NCI-H82 (cell line): Measurements from ENCODE around the gene VAV2.

Source experiments
- DNase-seq: peaks from one replicate; lab custom pipeline; 2025; lab: John Stamatoyannopoulos, UW

The VAV2 gene

DNA sequence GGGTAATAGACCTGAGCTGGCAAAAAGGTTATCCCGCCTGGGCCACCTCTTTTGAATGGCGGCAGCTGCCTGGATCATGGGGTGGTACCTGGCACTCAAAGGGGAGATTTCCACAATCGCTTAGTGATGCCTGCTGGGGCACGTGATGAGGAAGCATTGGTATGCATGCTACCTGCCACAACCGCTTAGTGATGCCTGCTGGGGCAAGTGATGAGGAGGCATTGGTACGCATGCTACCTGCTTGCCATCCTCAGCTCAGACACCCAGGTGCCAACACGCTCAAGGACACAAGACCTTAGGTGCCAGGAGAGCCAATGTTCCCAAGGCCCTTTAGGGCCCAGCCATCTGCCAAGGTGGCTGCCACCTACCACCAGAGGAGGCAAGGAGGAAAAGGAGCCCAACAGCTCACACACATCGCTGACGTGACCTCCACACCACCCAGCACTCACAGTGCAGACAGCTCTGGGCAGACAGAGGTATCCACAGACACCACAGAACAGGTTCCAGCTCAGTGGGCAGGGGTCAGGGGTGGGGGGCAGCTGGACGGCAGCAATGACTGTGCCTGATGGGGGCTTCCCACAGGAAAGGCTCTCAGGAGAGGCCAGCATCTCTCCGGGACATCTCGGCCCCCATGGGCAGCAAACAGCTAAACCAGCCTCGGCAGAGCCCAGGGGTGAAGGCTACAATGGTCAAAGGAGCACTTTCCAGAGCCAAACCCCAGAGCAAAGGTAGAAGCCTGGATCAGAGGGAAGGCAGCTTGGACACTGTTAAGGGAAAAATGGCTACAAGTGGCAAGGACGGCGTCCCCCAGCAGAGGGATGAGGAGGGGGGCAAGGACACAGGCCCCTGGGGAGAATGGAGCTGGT lies 210.9 kb downstream of the VAV2 start:
- no peak for DNase-seq

DNA sequence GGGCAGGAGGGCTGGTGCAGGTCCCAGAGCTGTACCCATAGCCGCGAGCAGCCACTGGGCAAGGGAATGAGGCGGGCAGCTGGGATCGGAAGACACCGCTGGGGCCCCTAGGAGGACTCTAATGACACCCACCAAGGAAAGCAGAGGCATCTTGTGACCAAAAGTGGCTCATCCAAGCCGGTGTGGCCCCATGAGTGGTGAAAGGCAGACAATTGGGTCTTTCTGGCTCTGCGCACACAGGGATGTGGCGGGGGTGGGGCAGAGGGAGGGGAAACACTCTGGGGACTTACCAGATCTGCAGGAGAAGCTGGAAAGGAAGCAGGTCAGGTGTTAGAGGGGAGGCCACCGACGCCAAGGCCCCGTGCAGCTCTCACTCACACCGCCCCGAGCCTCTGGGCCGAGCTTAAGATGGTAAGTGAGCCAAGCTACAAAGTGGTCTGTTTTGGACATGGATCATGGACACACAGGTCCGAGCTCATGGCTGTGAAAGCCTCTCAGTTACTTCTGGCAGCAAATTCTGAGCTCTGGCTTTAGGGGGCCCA lies 211.6 kb downstream of the VAV2 start:
- no peak for DNase-seq

DNA sequence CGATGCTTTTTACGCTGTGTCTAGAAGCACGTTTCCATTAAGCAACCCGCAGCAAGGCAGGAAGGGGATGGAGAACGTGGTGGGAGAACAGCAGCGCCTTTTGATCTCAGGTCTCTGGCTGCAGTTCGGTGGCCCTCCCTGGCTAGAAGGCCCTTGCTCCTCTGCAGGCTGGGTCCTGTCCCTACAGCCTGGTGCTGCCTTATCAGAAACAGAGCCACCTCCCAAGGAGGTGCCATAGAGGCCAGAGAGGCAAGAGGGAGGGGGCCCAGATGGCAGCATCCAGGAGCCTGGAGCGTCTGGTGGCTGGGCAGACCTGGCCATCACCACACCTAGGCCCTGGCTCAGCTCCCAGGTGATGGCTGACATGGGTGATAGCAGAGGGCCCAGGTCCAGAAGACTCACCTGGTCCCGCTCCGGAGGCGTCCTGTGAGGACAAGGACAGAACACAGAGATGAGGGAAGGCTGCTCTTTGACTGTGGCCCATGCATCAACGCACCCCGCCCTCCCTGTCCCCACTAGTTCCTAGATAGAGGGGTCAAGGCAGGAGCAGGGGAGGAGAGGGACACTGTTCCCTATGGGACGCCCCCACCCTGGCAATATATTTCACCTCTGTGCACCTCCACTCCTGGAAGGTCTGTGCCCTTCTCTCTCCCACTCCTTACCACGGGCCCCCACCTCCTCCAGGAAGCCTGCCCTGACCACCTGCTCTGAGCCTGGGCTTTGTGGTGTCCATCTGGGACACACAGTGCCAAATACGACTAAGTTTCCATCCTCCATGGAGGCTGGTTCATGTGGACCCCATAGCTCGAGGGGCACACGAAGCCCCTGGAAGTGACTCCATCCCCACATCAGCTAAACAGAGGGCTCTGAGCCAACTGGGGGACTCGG lies 212.4 kb downstream of the VAV2 start:
- no peak for DNase-seq

DNA sequence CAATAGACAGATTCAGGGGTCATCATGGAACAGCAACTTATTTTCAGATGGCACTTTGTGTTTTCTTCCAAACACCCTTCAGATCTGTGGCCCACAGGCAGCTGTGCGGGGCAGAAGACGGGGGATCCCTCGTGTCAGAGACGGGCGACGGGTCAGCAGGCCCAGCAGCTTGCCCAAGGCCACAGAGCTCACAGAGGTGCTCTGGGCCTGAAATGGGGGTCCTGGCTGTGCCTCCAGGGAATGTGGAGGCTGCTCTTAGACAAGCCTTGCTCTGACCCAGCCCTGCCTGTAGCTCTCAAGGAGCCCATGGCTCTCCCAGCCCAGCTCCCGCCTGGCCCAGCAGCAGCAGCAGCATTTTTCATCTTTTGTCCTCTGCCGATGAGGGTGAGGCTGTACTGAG lies 213.0 kb downstream of the VAV2 start:
- DNase-seq = no peak

DNA sequence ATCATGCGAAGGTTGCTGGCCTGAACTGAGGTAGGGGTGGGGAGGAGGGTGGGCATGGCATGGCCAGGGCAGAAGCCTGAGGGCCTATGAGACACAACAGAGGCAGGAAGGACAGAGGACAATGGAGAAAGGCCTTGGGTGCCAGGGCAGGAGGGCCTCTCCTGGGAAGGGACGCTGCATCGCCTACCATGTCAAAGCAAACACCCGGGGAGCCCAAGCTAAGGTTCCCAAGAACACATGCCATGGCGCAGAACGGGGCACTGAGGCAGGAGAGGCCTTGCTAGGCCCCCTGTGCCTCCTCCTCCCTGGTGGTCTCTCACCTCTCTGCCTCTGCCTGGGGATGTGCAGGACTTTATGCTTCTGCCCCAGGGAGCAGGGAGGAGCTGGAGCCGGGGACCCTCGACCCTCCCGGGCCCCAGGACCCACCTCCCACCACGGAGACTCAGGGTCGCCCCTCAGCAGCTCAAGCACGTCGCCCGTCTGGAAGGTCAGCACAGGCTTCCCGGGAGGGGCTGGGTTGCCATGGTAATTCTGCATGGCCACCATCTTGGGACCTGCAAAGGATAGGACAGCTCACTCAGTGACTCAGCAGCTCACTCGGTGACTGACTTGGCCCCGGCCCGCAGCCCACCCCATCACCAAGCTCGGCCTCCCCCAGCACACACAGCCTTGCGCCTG lies 213.6 kb downstream of the VAV2 start:
- no peak for DNase-seq

- DNase-seq = no peak
Measured at GRCh38 chr9:133777871-133778270, 214.3 kb downstream of the VAV2 start.

DNA sequence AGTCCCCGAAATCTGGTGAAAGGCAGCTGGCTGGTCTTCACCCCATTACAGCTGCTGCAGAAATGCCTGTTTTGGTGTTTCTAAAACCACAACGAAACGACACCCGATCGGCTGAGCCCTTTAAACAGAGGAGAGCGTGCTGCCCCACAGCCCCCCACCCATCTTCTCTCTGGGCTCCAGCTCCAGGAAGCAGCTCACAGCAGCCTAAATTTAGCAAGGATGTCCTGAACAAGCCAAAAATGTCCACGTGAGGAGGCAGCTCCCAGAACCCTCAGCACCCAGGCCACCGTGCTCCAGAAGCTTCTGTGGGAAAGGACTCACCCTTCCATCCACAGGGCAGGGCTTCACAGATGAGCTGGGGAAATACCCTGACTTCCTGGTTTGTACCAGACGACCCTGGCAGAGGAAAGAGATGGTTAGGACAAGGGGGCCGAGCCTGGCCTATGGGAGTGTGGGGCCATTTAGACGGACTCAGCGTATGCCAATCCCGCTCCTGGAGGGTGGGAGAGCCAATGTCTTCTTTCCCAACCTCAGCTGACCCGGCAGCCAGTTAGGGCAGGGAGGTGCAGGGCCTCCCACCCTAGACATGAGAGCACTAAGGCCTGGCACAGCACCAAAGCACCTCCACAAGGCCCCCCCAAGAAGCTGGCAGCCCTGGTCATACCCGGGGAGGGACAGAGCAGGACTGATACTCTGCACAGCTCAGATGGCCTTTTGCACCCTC lies 214.9 kb downstream of the VAV2 start:
- no peak for DNase-seq

DNA sequence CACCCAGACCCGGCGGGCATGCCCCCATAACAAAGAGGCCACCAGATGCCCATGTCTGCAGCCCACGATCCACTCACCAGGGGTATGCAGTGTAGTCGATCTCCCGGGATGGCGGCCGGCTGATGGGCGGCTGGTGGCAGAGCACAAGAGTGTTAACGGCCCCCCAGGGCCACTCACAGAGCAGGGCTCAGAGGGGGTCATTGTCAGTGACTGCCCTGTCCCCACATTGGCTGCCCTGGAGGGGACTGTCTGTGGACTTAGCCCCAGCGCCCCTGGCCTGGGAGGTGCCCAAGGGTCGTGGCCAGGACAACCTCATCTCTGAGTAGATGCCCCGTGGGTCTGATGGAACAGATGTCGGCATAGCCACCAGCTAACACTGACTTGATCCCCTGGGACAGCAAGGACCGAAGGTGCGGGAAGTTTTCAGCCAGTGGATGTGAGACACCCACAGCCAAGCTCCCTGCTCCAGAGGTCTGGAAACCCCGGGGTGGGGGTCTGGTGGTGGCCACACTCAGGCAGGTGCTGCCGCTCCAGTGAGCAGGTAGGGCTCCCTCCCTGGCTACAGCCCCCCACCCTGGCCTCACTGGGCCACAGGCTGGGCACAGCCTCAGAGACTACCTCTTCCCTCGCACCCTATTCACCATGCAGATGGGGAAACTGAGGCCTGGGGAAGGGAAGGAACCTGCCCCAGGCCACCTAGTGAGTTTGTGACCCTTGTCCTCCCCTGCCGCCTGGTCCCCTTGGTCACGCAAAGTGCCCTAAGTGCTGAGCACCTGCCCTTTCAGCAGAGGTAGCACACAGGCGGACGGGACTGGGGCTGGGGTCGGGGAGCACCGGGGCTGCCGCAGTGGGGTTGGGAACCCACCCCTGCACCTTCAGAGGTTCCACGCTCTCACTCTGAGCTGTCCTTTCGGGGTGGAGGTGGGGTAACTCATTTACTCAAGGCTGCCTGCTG lies 215.9 kb downstream of the VAV2 start:
- no peak for DNase-seq

DNA sequence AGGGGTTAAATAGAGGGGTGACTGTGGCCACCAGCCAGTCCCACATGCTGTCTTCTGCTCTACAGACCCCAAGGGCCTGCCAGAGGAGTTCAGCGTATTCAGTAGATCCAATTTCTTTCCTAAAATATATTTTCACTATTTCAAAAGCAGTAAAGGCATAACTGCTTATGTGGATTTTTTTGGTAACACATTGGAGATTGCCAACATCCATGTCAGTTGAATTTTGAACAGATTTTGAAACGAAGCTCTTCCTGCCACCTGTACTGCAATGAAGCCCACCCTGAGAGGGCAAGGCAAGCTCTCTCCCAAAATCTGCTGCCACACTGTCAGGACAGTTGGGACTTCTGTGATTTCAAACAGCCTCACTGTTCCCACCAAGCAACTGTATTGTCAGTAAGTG lies 216.8 kb downstream of the VAV2 start:
- DNase-seq = no peak

GRCh38 chr9:133774799-133775198 lies 217.3 kb downstream of the VAV2 start:
- DNase-seq = no peak

GRCh38 chr9:133773889-133774655 lies 218.1 kb downstream of the VAV2 start:
- no peak for DNase-seq

DNA sequence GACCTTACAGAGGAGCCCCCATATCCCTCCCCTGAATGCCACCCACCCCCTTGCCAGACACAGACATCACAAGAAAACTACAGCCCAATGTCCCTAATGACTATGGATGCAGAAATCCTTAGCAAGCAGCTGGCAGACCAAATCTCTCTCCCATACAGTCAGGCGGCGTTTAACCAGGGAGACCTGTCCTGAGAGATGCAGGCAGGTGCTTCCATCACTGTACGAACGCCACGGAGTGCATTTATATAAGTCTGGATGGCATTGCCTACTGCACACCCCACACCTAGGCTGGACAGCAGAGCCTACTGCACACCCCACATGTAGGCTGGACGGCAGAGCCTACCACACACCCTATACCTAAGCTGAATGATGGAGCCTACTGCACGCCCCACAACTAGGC lies 219.5 kb downstream of the VAV2 start:
- DNase-seq = no peak

DNA sequence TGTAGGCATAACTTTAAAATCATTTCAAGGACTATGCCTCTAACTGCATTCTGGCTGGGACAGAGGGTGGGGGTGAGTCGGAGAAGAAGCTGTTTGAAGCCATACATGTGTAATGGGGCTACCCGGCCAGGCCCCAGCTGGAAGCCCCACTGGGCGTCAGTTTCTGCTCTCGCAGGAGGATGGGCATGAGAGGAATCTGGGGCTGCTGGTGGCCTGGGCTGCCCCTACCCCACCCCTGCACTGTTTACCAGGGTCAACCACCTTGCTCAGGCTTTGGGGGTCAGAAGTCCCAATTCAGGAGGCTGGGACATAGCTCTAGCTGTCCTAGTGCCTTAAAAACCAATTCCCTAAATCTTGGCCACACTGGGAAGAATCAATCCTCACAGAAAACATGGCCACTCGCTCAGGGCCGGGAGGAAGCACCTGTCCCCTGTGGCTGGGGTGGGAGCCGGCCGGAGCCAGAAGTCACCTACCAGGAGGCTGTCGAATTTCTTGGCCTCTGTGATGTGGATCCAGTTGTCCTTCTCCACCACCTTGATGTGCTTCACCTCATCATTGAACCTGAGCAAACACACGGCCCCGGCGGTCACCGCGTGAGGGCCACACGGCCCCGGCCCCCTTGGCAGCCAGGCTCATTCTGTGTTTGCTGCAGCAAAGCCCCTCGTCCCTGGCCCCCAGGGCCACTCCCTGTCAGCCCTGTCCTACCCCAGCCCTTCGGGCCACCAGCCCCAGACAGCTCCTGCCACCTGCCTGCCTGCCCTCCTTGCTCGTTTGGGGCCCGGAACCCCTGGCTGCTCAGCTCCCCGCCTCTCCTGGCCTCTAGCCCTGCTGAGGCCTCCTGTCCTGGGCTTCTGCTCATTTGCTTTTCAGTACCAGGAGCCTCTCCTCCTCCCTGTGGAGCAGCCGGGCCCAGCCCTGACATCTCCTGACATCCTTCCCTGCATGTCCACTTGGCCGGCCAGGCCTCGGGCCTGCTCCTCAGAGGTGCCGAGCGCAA lies 220.3 kb downstream of the VAV2 start:
- DNase-seq = no peak

DNA sequence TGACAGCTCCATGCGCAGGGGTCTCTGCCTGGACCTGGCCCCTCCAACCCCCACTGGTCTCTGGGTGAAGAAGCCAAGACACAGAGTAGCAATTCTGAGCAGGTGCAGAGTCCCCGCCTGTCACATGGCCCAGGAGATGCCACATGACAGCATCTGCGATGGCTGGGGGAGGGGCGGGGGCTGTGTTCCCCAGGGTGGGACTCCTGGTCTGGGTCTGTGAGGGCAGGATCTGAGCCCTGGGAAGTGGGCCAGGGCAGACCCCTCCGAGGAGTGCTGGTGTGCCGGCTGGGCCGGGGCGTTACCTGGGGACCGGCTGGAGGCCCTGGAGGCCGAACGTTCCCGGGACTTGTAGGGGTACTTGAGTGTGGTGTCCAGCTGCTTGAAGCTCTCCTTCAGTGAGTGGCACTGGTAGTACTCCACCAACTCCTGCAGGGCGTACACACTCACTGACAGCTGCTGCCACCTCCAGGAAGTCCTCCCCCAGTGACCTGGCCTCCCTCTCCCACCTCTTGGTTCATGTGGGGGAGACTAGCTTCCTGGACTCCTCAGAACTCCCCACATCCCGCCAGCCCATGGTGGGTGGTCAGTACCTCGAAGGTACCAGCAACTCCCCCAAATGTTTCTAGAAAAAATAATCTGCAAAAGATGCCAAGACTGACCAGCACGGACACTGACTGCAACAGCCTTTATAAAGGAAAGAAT lies 221.9 kb downstream of the VAV2 start:
- DNase-seq = no peak

DNA sequence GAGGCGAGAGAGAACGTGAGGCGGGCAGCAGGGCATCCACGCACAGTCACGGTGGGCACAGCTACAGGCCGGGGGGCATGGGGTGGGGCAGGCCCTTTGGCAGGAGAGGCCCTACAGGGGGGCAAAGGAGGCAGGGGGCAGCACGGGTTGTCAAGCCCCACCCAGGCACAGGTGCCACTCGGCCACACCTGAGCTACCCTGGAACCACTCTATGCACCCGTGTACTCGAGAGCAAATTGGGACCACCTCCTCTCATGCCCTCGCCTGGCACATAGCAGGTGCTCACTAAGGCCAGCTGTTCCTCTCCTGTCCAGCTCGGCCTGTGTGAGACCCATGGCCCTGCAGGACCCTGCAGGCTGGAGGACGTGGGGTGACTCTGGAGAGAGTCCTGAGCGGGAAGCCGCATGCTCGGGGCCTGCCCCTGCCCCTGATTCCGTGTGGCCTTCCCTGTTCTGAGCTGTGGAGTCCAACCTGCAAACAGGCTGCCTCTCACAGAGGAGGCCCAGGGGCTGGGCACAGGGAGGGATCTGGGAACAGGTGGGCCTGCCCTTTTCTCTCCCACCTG lies 222.5 kb downstream of the VAV2 start:
- DNase-seq = no peak

GRCh38 chr9:133768859-133769510 lies 223.1 kb downstream of the VAV2 start:
- DNase-seq = peak; percentile 70

DNA sequence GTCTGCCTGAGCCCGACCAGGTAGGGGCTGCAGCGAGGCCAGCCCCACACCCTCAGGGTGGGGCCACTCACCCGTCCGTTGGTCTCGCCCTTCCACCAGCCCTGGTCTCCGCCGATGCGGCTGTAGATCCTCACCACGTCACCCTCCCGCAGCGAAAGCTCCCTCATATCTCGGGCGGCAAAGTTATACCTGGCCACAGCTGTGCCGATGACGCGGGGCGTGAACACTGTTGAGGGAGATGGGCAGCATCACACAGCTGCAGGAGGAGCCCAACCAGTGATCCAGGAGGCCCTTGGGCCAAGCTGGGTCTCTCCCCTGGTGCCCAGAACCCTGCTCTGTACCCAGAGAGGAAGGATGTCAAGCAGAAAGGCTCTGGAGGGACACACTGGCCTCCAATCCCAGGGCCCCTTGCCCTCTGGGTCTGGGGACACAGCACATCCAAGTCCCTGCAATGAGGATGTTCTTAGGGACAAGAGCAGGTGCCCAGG lies 223.7 kb downstream of the VAV2 start:
- no peak for DNase-seq
